A673 (cell line): ENCODE results near the gene PCED1B.

Source experiments
- CTCF ChIP-seq: fragments of 300-800, 200-600 bp; sonication (generic); conservative IDR thresholded peaks from 2 replicates; pipeline ENCODE4 v1.5.1; 2017; ENCODE audit warnings: low read depth, mild to moderate bottlenecking, antibody characterized with exemption, low read length, moderate library complexity, mixed read lengths
- EZH2 ChIP-seq: fragments of 200-600 bp; sonication (generic); IDR thresholded peaks from 2 replicates; pipeline ENCODE4 v1.6.1; 2017; ENCODE audit warnings: borderline replicate concordance, low read depth, mild to moderate bottlenecking, mixed read lengths, antibody characterized with exemption, low read length; ENCODE audit not compliant: poor library complexity, severe bottlenecking

- TF ChIP-seq CTCF (no peak), EZH2 (no peak)
These were observed 197.3 kb downstream of the PCED1B start for GRCh38 chr12:47276621-47277309.
